SIG-M5 treated with dmso at 0.1 percent for 504 hours (cell line): ENCODE data around the gene KRTAP5-8.
"Not testable (repeated sequence)": the region's sequence is repeated elsewhere in the genome, so short reads cannot be mapped to it uniquely, and the experiment has no call there.

Experiments
- DNase-seq: peaks from one replicate; lab custom pipeline; 2025; ENCODE audit not compliant: unreplicated experiment; lab: John Stamatoyannopoulos, UW

KRTAP5-8 gene

DNA sequence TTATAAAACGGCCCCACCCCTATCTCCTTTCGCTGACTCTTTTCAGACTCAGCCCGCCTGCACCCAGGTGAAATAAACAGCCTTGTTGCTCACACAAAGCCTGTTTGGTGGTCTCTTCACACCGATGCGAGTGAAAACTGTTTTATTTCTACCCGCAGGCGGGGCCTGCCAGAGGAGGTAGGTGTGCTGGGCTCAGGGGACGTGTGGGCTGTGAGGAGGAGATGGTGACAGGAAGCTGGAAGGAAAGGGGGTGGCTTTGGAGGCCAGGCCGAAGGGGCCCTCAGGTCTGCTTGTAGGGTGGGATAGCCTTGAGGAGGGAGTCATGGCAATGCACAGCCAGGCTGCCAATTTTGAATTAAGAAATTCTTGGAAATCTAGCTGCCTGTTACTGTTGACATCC lies 32.0 kb upstream of the KRTAP5-8 start:
- no peak for DNase-seq

DNA sequence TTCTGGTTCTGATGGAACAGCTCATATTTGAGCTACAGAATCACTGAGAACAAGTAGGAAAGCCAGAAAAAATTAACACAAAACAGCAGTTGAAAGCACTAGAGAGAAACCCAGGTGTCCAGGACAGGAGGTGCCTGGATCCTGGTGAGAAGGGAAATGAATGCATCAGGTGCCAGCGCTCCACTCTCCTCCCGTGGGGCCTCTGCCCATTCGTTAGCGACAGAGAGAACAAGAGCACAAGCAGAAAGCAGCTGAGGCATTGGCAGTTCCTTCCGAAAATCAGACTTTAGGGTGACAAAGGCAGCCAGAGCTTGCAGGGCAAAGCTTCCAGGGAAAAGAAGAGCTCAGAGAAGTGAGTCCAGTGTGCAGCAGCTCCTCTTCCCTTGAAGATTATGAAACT lies 30.7 kb upstream of the KRTAP5-8 start:
- DNase-seq = no peak

GRCh38 chr11:71518506-71519471 lies 19.0 kb upstream of the KRTAP5-8 start:
- DNase-seq = no peak

DNA sequence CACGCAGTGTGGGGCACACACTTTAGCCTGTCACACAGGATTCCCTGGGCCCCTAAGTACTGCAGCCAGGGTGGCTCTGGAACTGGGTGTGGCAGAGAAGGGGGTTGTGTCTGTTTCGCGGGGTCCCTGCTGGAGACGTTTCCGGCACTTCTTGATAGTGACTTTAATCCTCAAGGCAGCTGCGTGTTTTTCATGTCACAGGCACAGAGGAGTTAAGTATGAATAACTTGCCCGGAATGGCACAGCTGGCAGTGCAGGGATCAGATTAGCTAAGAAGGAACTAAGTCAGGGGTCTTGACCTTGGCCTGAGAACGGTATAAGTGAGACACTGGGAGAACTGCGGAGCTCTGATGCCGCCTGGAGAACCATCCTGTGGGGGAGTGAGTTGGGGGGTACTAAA lies 18.3 kb upstream of the KRTAP5-8 start:
- no peak for DNase-seq

DNA sequence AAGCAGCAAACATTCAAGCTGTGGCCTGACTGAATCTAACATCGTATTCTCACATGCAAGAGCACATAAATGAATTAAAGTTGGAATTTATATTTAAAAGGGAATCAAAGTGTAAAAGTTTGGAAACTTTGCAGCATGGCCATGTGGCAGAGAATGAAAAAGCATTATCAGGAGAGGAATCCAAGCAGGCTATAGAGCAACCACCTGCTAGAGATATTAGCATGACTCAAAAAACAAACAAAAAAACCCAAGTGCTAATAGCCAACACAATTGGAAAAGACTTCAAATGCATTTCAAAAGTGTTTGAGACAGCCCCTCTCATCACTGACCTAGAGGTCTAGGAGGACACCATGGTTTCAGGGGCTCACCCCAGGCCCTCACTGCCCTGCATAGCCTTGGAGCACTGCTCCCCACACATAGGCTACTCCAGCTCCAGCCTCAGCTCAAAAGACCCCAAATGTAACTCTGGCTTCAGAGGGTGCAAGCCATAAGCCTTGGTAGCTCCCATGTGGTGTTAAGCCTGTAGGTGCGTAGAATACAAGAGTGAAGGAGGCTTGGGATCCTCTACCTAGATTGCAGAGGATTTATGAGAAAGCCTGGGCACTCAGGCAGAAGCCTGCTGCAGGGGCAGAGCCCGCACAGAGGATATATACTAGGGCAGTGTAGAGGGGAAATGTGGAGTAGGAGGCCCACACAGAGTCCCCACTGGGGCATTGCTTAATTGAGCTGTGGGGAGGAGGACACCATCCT lies 12.5 kb upstream of the KRTAP5-8 start:
- no peak for DNase-seq

GRCh38 chr11:71525938-71526495 lies 11.8 kb upstream of the KRTAP5-8 start:
- DNase-seq = no peak

GRCh38 chr11:71526796-71527575 lies 10.8 kb upstream of the KRTAP5-8 start, which contains the start of gene KRTAP5-7:
Gene KRTAP5-7 (plus strand): TSS chr11:71527267. CDS start chr11:71527301, 34 bp downstream.
- DNase-seq = not testable (repeated sequence)

GRCh38 chr11:71527576-71528210 lies 10.1 kb upstream of the KRTAP5-8 start:
- no peak for DNase-seq

DNA sequence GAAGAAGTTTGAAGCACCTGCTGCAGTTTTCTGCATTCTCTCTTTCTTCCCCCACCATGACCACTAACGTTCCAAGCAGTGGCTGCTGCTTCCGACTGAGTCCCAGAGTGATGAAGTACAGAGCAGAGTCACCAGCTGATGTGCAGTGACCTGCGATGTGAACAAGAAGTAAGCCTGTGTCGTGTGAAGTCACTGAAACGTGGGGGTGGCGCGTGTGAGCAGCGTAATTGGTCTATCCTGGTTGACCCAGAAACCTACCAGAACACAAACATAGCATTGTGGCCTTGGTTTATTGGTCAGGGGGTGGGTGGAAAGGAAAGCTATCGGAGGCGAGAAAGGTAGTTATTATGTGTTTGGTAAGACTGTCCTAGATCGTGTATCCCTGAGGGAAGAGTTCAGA lies 7.2 kb upstream of the KRTAP5-8 start:
- no peak for DNase-seq

GRCh38 chr11:71532036-71532610 lies 5.7 kb upstream of the KRTAP5-8 start:
- DNase-seq = no peak

GRCh38 chr11:71534711-71535608 lies 2.9 kb upstream of the KRTAP5-8 start:
- DNase-seq = not testable (repeated sequence)

DNA sequence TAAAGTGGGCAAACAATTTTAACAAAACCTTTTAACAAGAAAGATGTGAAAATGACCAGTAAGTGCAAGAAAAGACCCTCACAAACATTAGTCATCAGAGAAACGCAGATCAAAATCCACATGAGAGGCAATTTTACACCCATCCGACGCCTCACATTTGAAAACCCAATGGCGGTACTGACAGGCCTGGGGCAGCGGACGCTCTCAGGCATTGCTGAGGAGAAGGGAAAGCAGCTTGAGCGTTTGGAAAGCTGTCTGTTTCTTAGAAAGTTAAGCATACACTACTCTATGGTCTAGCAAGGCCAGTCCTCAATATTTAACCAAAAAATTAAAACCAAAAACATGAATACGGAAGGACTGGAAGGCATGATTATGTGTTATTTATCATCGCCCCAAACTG lies 2.0 kb upstream of the KRTAP5-8 start:
- DNase-seq = no peak

DNA sequence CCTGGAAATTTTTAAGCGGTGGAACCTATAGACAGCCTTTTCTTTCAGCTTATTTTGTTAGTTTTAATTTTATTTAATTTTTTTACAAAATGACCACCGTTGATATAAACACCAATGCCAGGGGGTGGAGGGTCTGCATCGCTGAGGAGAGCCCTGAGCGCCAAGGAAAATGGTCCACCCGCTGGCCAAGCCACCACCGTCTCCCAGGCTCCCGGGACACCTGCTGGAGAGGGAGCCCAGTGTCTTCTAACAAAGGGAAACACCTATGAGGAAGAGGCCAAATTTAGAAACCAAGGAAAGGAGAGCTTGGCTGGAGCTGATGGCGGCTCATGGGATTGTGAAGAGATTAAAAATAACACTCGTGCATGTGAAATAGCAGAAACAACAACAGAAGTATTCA lies 288 bp upstream of the KRTAP5-8 start:
- DNase-seq = no peak

GRCh38 chr11:71538666-71538990 lies 803 bp downstream of the KRTAP5-8 start:
- no peak for DNase-seq

GRCh38 chr11:71539017-71539416 lies 1.2 kb downstream of the KRTAP5-8 start:
- DNase-seq = no peak

DNA sequence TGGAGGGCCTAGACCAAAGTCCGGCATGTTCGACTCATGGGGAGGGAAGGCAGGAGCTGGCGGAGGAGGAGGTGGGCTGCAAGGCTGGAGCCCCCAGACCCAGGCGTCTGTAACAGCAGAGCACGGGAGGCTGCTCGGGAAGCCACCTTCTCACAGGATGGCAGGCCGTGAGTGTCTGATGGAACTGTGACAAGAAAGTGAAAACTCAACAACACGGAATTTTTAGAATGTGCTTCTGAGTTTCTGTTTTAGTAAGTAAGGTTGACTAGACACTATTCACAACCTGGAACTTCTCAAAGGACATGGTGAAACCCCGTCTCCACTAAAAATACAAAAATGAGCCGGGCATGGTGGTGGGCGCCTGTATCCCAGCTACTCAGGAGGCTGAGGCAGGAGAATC lies 2.1 kb downstream of the KRTAP5-8 start:
- DNase-seq = not testable (repeated sequence)

- not testable (repeated sequence) for DNase-seq
Measured at GRCh38 chr11:71540521-71541304, 2.9 kb downstream of the KRTAP5-8 start.

DNA sequence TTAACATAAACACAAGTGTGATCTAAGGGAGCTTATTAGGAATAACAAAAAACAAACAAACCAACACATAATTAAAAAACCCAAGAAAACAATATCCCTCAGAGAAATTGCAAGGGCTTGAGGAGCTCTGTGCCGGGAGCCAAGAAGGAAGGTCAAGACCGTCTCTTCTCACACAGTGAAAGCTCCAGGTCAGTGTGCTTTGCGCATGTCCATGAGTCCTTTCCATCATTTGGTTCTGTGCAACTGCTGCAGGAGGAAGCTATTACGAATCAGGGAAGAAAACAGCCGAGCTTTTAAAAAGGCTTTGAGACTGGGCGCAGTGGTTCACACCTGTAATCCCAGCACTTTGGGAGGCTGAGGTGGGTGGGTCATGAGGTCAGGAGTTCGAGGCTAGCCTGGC lies 4.6 kb downstream of the KRTAP5-8 start:
- no peak for DNase-seq
